ENCODE results near the gene STXBP2. TPM values are rescaled to one million over a fixed set of nuclear protein-coding genes. Genes with fewer than 3 reads are reported as not detected.

The STXBP2 gene
- total RNA-seq, 4 donors from 2014 or later: 44.7 to 76.6 (median 55.2) TPM

GRCh38 chr19:7632340-7633203, 4.3 kb upstream of the STXBP2 start:
- H3K9me3 ChIP-seq: no peaks in the 10 kb centered on the region
- 90 to 91% methylated on average over 5 to 21 of the region's 40 CpGs for WGBS, 2 donors
- no peak overlapping the region for H3K4me3 ChIP-seq
- TF ChIP-seq CTCF (IDR thresholded peaks at IDR 0.05) (no peak), POLR2A (IDR thresholded peaks at IDR 0.05) (no peak)
- no peak for DNase-seq
- no peak overlapping the region for H3K27ac ChIP-seq
- H3K27me3 ChIP-seq: peaks cover 0 to 23% (median 0%) of the 10 kb centered on the region in 4 donors
- intact Hi-C loops (cut with DNase I): no loop called here
- peaks cover 25 to 58% (median 31%) of the 10 kb centered on the region in 3 donors for H3K4me1 ChIP-seq
- peaks cover 0 to 16% (median 8%) of the 10 kb centered on the region in 3 donors for H3K36me3 ChIP-seq

GRCh38 chr19:7633698-7634097, 3.2 kb upstream of the STXBP2 start, which contains the start of gene PCP2:
TSS of gene PCP2 (minus strand) at chr19:7633719. CDS start at chr19:7633457, 262 bp downstream.
- H3K4me1 ChIP-seq: peaks cover 14 to 58% (median 20%) of the 10 kb centered on the region in 3 donors
- H3K36me3 ChIP-seq: peaks cover 0 to 16% (median 8%) of the 10 kb centered on the region in 3 donors
- no peak for DNase-seq
- intact Hi-C loops (cut with DNase I): no loop called here
- WGBS, 2 donors: 14% methylated on average over 1 of the region's 2 CpGs; no CpG with 5 or more reads in 1 of the 2 donors
- H3K27me3 ChIP-seq: peaks cover 0 to 33% (median 0%) of the 10 kb centered on the region in 4 donors
- H3K27ac ChIP-seq: no peak within 1 kb of the TSS
- TF ChIP-seq POLR2A (IDR thresholded peaks at IDR 0.05) (no peak), CTCF (IDR thresholded peaks at IDR 0.05) (no peak)
- no peak within 1 kb of the TSS for H3K4me3 ChIP-seq
- no peaks in the 10 kb centered on the region for H3K9me3 ChIP-seq

- Histone ChIP-seq H3K4me3 (no peak overlapping the region), H3K36me3 (peaks cover 0 to 20% (median 8%) of the 10 kb centered on the region in 3 donors), H3K27ac (no peak overlapping the region), H3K4me1 (peaks cover 6 to 49% (median 8%) of the 10 kb centered on the region in 3 donors), H3K9me3 (no peaks in the 10 kb centered on the region), H3K27me3 (peaks cover 0 to 42% (median 0%) of the 10 kb centered on the region in 4 donors)
- TF ChIP-seq POLR2A (IDR thresholded peaks at IDR 0.05) (no peak), CTCF (IDR thresholded peaks at IDR 0.05) (no peak)
- DNase-seq: no peak
- 41 to 50% methylated on average over 6 of the region's 6 CpGs for WGBS, 2 donors
- intact Hi-C loops (cut with DNase I): no loop called here
These were observed 1.2 kb upstream of the STXBP2 start for GRCh38 chr19:7635670-7636069.

- TF ChIP-seq POLR2A (IDR thresholded peaks at IDR 0.05): no peak
- TF ChIP-seq CTCF (IDR thresholded peaks at IDR 0.05): no peak
- Histone ChIP-seq H3K4me1 (peaks cover 0 to 43% (median 1%) of the 10 kb centered on the region in 3 donors), H3K27ac (peak overlapping the region; percentile 87 to 93 (median 90)), H3K36me3 (peaks cover 0 to 26% (median 8%) of the 10 kb centered on the region in 3 donors), H3K4me3 (peak overlapping the region in 3 of 4 donors; percentile 78 to 87 (median 86)), H3K27me3 (peaks cover 0 to 42% (median 0%) of the 10 kb centered on the region in 4 donors), H3K9me3 (no peaks in the 10 kb centered on the region)
- WGBS, 2 donors: 77 to 83% methylated on average over 3 to 4 of the region's 16 CpGs
- intact Hi-C loops (cut with DNase I): no loop called here
- DNase-seq: no peak
These were observed 606 bp upstream of the STXBP2 start for GRCh38 chr19:7636317-7636690.

Data from esophagus squamous epithelium (tissue), 5 donors.